Testis (tissue), 2 donors: ENCODE measurements around the gene TPMT.

Experiments
- CTCF ChIP-seq, 3 experiments: fragments of 450-650 bp in 2 of 3; fragments of 200-600 bp in 1 of 3; sonication (generic) in 1 of 3; IDR thresholded peaks; one replicate each; pipeline ENCODE4 v1.5.1; 2016 to 2019; ENCODE audit warnings: antibody characterized with exemption in 3 of 3, mild to moderate bottlenecking in 2 of 3, moderate library complexity in 1 of 3
- POLR2A ChIP-seq: fragments of 450-650 bp; IDR thresholded peaks from one replicate; pipeline ENCODE4 v1.6.1; 2017; ENCODE audit warnings: antibody characterized with exemption, mild to moderate bottlenecking, moderate library complexity

GRCh38 chr6:18177286-18177965, 22.5 kb upstream of the TPMT start:
- TF ChIP-seq CTCF (IDR thresholded peaks at IDR 0.05): no peak
- no peak for TF ChIP-seq POLR2A
